ENCODE data around the gene TXNRD1.
"Not testable (repeated sequence)": the region's sequence is repeated elsewhere in the genome, so short reads cannot be mapped to it uniquely, and the experiment has no call there.

The TXNRD1 gene

DNA sequence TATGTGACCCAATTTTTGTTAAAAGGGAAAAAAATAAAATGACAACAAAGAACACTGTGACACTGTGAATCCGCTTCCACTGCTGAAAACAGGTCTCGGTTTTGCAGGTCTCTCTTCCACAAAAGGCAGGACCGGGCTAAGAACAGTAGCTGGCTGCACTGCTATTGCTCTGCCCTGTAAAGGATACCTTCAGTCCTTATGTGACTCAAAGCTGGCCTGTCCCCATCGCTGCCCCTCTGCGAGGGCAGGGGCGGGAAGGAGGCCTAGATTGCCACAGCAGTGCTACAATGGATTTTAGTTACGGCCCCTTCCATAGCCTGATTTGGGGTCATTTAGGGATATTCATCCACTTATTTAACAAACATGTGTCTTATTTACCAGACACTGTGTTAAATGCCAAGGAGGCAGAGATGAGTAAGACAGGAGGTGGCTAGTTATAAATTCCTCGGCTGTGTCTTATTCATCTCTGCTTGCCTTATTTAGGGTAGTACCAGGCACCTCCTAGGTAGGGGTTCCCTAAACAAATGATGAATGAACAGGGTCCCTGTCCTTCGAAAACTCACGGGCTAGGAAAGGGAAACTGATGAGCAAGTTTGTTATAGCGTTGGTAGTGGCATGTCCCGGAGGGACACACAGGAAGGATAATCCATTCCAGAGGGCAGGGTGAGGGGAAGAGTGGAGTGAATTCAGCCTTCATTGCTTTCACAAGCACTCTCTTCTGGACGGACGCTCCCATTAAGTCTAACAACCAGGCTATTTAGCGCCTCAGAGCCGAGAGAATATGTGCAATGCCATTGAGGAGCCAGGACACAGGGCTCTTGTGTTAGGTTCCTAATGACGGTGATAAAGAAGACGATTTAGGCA, 161.3 kb downstream of the TXNRD1 start:
- H3K4me1 ChIP-seq (ENCODE audit: control insufficient read depth, low read depth, low read length) = peaks cover 9% of the 10 kb centered on the region
- H3K36me3 ChIP-seq (ENCODE audit: control insufficient read depth, low read depth, low read length) = no peaks in the 10 kb centered on the region
- no peak overlapping the region for H3K4me3 ChIP-seq (ENCODE audit: low read length)
- peaks cover 3% of the 10 kb centered on the region for H3K27me3 ChIP-seq (ENCODE audit: control insufficient read depth, insufficient read depth, low read length)
- no peak overlapping the region for H3K9ac ChIP-seq (ENCODE audit: low read length)
- H3K27ac ChIP-seq (ENCODE audit: low read length) = no peak overlapping the region
- H3K9me3 ChIP-seq (ENCODE audit: control insufficient read depth, low read depth, low read length) = no peaks in the 10 kb centered on the region

DNA sequence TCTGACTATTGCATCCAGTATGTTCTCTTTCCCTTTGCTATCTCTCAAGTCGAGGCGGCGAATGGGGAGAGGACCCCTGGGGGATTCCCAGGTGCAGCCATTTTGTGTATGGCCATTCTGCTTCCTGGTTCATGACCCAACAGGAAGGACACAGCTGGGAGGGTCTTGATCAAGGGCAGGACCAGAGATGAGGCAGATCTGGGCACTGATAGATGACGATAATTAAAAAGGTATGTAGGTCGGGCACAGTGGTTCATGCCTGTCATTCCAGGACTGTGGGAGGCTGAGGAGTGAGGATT, 161.9 kb downstream of the TXNRD1 start:
- Histone ChIP-seq H3K4me1 (ENCODE audit: control insufficient read depth, low read depth, low read length) (peaks cover 9% of the 10 kb centered on the region), H3K9ac (ENCODE audit: low read length) (no peak overlapping the region), H3K27ac (ENCODE audit: low read length) (no peak overlapping the region), H3K27me3 (ENCODE audit: control insufficient read depth, insufficient read depth, low read length) (peaks cover 3% of the 10 kb centered on the region), H3K9me3 (ENCODE audit: control insufficient read depth, low read depth, low read length) (no peaks in the 10 kb centered on the region), H3K4me3 (ENCODE audit: low read length) (no peak overlapping the region), H3K36me3 (ENCODE audit: control insufficient read depth, low read depth, low read length) (no peaks in the 10 kb centered on the region)

DNA sequence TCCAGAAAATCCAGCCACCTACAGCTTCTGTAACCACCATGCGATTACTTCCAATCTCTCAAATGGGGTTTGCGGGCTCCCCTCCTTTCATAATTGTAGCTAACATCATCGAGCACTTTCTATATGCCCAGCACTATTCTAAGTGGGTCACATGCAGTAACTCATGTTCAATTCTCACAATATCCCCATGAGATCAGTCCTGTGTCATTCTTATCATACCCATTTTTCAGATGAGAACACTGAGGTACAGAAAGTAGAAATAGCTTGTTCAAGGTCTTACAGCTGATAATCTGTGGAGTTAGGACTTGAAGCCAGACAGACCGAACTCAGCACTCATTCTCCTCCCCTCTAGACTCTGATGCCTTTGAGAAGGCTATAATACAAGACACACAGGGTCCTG, 162.8 kb downstream of the TXNRD1 start:
- no peak overlapping the region for H3K9ac ChIP-seq (ENCODE audit: low read length)
- no peaks in the 10 kb centered on the region for H3K9me3 ChIP-seq (ENCODE audit: control insufficient read depth, low read depth, low read length)
- no peak overlapping the region for H3K27ac ChIP-seq (ENCODE audit: low read length)
- peaks cover 3% of the 10 kb centered on the region for H3K27me3 ChIP-seq (ENCODE audit: control insufficient read depth, insufficient read depth, low read length)
- H3K4me3 ChIP-seq (ENCODE audit: low read length) = no peak overlapping the region
- peaks cover 7% of the 10 kb centered on the region for H3K4me1 ChIP-seq (ENCODE audit: control insufficient read depth, low read depth, low read length)
- H3K36me3 ChIP-seq (ENCODE audit: control insufficient read depth, low read depth, low read length) = no peaks in the 10 kb centered on the region

DNA sequence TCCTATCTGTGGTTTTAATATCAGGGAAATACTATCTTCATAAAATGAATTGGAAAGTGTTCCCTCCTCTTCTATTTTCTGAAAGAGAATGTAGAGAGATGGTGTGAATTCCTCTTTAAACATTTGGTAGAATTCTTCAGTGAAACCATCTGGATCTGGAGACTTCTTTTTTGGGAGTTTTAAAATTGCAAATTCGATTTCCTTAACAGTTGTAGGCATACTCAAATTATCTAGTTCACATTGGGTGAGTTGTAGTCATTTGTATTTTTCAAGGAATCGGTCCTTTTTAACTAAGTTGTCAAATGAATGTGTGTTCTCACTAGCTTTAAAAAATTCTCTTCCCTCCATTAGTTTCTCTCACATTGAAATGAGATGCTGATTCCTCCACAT, 165.8 kb downstream of the TXNRD1 start:
- Histone ChIP-seq H3K27ac (ENCODE audit: low read length) (no peak overlapping the region), H3K4me3 (ENCODE audit: low read length) (peak overlapping the region; percentile 28), H3K27me3 (ENCODE audit: control insufficient read depth, insufficient read depth, low read length) (peaks cover 3% of the 10 kb centered on the region), H3K36me3 (ENCODE audit: control insufficient read depth, low read depth, low read length) (no peaks in the 10 kb centered on the region), H3K9me3 (ENCODE audit: control insufficient read depth, low read depth, low read length) (no peaks in the 10 kb centered on the region), H3K4me1 (ENCODE audit: control insufficient read depth, low read depth, low read length) (peaks cover 7% of the 10 kb centered on the region), H3K9ac (ENCODE audit: low read length) (no peak overlapping the region)

DNA sequence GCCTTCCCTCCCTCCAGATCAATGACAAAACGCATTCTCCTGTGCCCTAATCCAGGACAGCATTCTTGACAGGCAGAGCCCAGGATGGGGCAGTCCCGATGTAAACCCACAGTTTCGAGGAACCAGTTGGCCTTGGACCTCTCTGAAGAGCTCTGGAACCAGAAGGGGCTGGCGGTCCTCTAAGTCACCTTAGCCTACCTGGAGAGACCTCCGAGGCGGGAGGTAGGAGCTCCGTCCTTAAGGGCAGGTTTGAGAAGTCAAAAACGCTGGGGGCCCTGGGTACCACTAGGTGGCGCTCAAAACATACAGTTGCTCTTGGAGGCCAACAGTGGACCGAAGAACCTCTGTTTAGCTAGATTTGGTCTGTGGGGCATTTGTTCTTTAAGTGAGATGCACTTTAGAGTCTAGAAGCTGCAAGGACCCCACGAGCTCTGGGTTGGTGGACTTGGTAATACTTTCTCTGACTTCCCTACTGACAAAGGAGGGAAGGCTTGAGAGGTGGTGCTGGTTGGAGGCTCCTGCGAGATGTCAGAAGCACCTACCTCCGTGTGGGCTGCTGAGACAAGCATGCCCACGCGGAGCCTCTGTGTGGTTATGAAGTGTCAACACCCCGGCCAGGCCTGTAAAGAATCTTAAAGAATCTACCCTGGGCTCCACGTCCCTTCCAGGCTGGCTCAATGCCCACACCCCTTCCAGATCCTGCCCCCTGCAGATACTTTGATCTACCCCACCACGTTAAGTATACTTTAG, 166.3 kb downstream of the TXNRD1 start:
- no peaks in the 10 kb centered on the region for H3K9me3 ChIP-seq (ENCODE audit: control insufficient read depth, low read depth, low read length)
- no peaks in the 10 kb centered on the region for H3K36me3 ChIP-seq (ENCODE audit: control insufficient read depth, low read depth, low read length)
- no peak overlapping the region for H3K27ac ChIP-seq (ENCODE audit: low read length)
- peaks cover 7% of the 10 kb centered on the region for H3K4me1 ChIP-seq (ENCODE audit: control insufficient read depth, low read depth, low read length)
- peaks cover 3% of the 10 kb centered on the region for H3K27me3 ChIP-seq (ENCODE audit: control insufficient read depth, insufficient read depth, low read length)
- no peak overlapping the region for H3K9ac ChIP-seq (ENCODE audit: low read length)
- H3K4me3 ChIP-seq (ENCODE audit: low read length) = peak overlapping the region; percentile 28

DNA sequence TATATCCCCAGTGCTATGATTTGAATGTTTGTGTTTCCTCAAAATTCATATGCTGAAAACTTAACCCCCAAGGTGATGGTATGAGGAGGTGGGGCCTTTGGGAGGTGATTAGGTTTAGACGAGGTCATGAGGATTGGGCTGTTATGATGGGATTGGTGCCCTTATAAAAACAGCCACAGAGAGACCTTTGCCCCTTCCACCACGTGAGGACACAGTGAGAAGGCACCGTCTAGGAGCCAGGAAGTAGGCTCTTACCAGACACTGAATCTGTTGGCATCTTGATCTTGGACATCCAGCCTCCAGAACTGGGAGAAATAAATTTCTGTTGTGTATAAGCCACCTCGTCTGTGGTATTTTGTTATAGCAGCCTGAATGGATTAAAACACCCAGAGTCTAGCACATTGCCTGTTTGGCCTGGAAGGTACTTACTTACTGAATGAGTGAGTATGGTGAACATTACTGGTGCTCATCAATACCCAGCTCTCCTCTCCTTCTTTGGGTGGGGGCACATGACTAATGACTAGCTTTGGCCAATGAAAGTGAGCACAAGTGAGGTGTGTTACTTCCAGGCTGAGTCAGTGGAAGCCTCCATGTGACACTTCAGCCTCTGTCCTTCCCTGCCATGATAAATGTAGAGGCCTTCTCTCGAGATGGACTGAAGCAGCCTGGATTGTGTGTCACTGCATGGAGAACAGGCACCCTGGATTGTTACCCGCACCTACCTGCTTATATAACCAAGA, 168.7 kb downstream of the TXNRD1 start:
- H3K4me3 ChIP-seq (ENCODE audit: low read length) = no peak overlapping the region
- H3K36me3 ChIP-seq (ENCODE audit: control insufficient read depth, low read depth, low read length) = no peaks in the 10 kb centered on the region
- H3K4me1 ChIP-seq (ENCODE audit: control insufficient read depth, low read depth, low read length) = peaks cover 7% of the 10 kb centered on the region
- no peak overlapping the region for H3K27ac ChIP-seq (ENCODE audit: low read length)
- H3K9me3 ChIP-seq (ENCODE audit: control insufficient read depth, low read depth, low read length) = no peaks in the 10 kb centered on the region
- peaks cover 3% of the 10 kb centered on the region for H3K27me3 ChIP-seq (ENCODE audit: control insufficient read depth, insufficient read depth, low read length)
- H3K9ac ChIP-seq (ENCODE audit: low read length) = no peak overlapping the region

DNA sequence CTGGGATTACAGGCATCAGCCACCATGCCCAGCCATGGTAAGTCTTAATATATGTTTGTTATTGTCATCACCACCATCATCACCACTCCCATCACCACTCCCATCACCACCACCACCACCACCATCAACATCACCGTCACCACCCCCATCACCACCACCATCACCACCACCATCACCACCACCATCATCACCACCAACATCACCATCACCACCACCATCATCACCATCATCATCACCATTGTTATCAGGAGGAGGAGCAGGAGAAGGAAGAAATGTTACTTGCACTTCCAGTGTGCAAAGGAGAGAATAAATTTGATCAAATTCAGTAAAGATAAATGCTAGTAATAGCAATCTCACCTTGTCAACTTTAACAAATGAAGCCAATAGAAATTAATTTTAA, 169.9 kb downstream of the TXNRD1 start:
- peaks cover 3% of the 10 kb centered on the region for H3K27me3 ChIP-seq (ENCODE audit: control insufficient read depth, insufficient read depth, low read length)
- H3K27ac ChIP-seq (ENCODE audit: low read length) = no peak overlapping the region
- H3K36me3 ChIP-seq (ENCODE audit: control insufficient read depth, low read depth, low read length) = no peaks in the 10 kb centered on the region

DNA sequence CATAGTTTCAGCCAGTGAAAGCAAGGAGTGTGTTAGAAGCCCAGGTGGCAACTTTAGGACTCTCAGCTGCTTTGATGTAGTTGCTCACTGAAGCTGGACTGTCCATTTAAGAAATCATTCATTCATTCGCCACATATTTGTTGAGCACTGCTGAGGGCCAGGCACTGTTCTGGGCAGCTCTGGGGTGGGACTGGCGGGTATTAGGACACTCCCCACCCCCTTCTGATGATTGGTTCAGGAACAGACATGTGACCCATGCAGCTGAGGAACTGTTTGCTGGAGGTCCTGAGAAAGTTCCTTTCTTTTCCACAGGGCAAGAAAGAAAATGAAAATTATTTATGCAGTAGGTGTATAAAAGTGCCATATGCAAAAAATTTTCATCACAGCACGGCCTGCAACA, 170.9 kb downstream of the TXNRD1 start:
- Histone ChIP-seq H3K9me3 (ENCODE audit: control insufficient read depth, low read depth, low read length) (no peaks in the 10 kb centered on the region), H3K27me3 (ENCODE audit: control insufficient read depth, insufficient read depth, low read length) (no peaks in the 10 kb centered on the region), H3K4me3 (ENCODE audit: low read length) (no peak overlapping the region), H3K4me1 (ENCODE audit: control insufficient read depth, low read depth, low read length) (peaks cover 5% of the 10 kb centered on the region), H3K9ac (ENCODE audit: low read length) (no peak overlapping the region), H3K27ac (ENCODE audit: low read length) (no peak overlapping the region), H3K36me3 (ENCODE audit: control insufficient read depth, low read depth, low read length) (no peaks in the 10 kb centered on the region)

More for the DNA sequence above, 169.9 kb downstream of the TXNRD1 start:
- Histone ChIP-seq H3K9me3 (ENCODE audit: control insufficient read depth, low read depth, low read length) (no peaks in the 10 kb centered on the region), H3K4me1 (ENCODE audit: control insufficient read depth, low read depth, low read length) (peaks cover 7% of the 10 kb centered on the region), H3K9ac (ENCODE audit: low read length) (no peak overlapping the region), H3K4me3 (ENCODE audit: low read length) (no peak overlapping the region)

DNA sequence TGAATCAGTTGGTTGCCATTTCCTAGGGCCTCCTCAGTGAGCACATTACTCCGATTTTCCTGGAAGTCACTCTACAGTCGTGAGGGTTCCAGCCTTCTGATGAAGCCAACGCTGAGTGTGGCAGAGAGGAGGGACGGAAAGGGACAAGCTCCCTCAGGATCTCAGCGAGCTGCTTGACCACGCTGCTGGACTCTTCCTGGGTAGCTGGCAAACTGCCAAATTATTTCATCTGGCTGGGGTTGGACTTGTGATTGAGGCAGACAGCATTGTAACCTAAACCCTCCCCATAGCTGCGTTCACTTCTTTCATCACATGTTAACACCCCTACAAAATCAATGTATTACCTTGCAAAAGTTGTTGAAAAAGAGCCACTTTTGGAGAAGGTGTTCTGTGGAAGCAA, 171.6 kb downstream of the TXNRD1 start:
- no peak overlapping the region for H3K9ac ChIP-seq (ENCODE audit: low read length)

DNA sequence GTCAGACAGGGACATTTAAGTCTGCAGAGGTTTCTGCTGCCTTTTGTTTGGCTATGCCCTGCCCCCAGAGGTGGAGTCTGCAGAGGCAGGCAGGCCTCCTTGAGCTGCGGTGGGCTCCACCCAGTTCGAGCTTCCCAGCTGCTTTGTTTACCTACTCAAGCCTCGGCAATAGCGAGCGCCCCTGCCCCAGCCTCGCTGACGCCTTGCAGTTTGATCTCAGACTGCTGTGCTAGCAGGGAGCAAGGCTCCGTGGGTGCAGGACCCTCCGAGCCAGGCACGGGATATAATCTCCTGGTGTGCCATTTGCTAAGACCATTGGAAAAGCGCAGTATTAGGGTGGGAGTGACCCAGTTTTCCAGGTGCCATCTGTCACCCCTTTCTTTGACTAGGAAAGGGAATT, 178.5 kb downstream of the TXNRD1 start:
- H3K9me3 ChIP-seq (ENCODE audit: control insufficient read depth, low read depth, low read length); H3K27ac ChIP-seq (ENCODE audit: low read length); H3K36me3 ChIP-seq (ENCODE audit: control insufficient read depth, low read depth, low read length); H3K4me1 ChIP-seq (ENCODE audit: control insufficient read depth, low read depth, low read length); H3K4me3 ChIP-seq (ENCODE audit: low read length); H3K9ac ChIP-seq (ENCODE audit: low read length); H3K27me3 ChIP-seq (ENCODE audit: control insufficient read depth, insufficient read depth, low read length): not testable (repeated sequence)

More for the DNA sequence above, 171.6 kb downstream of the TXNRD1 start:
- Histone ChIP-seq H3K36me3 (ENCODE audit: control insufficient read depth, low read depth, low read length) (no peaks in the 10 kb centered on the region), H3K27ac (ENCODE audit: low read length) (no peak overlapping the region), H3K9me3 (ENCODE audit: control insufficient read depth, low read depth, low read length) (no peaks in the 10 kb centered on the region), H3K4me1 (ENCODE audit: control insufficient read depth, low read depth, low read length) (no peaks in the 10 kb centered on the region), H3K27me3 (ENCODE audit: control insufficient read depth, insufficient read depth, low read length) (no peaks in the 10 kb centered on the region), H3K4me3 (ENCODE audit: low read length) (no peak overlapping the region)

Measured in iPS-18a (cell line).